Loucy (cell line): Measurements from ENCODE around the gene KIF17.

ENCODE experiments used
- H2AFZ ChIP-seq: fragments of 200-600 bp; sonication (generic); 2 replicates; pipeline ENCODE4 v1.6.0; 2016; ENCODE audit warnings: antibody characterized with exemption, mild to moderate bottlenecking, low read length, moderate library complexity
- H3F3A ChIP-seq: fragments of 200-600 bp; 2 replicates; pipeline ENCODE4 v1.6.0; 2016; ENCODE audit warnings: antibody characterized with exemption, low read depth, mild to moderate bottlenecking
- H3K27me3 ChIP-seq: fragments of 200-600 bp; sonication (generic); 2 replicates; pipeline ENCODE4 v1.6.1; 2014; ENCODE audit warnings: low read length, mild to moderate bottlenecking; ENCODE audit not compliant: insufficient read depth, poor library complexity, severe bottlenecking
- H3K36me3 ChIP-seq: fragments of 200-600 bp; sonication (generic); 2 replicates; pipeline ENCODE4 v1.6.1; 2016; ENCODE audit warnings: low read length; ENCODE audit not compliant: insufficient read depth
- H3K4me1 ChIP-seq: fragments of 200-600 bp; sonication (generic); 2 replicates; pipeline ENCODE4 v1.5.1; 2014; ENCODE audit warnings: low read length, mild to moderate bottlenecking; ENCODE audit not compliant: insufficient read depth, poor library complexity, severe bottlenecking
- H3K4me2 ChIP-seq: fragments of 200-600 bp; sonication (generic); 2 replicates; pipeline ENCODE4 v1.6.0; 2014; ENCODE audit warnings: antibody characterized with exemption, low read length, low read depth, mild to moderate bottlenecking; ENCODE audit not compliant: poor library complexity, severe bottlenecking
- H3K4me3 ChIP-seq: fragments of 200-600 bp; sonication (generic); 2 replicates; pipeline ENCODE4 v1.5.1; 2014; ENCODE audit warnings: low read length, mild to moderate bottlenecking, mixed read lengths; ENCODE audit not compliant: poor library complexity, severe bottlenecking
- H3K79me2 ChIP-seq: fragments of 200-600 bp; sonication (generic); 2 replicates; pipeline ENCODE4 v1.6.1; 2014; ENCODE audit warnings: low read length; ENCODE audit not compliant: insufficient read depth
- H3K9ac ChIP-seq: fragments of 200-600 bp; sonication (generic); 2 replicates; pipeline ENCODE4 v1.6.0; 2014; ENCODE audit warnings: mild to moderate bottlenecking, low read depth, low read length, moderate library complexity; ENCODE audit not compliant: poor library complexity, severe bottlenecking
- H3K9me2 ChIP-seq: fragments of 200-600 bp; sonication (generic); replicated peaks from 2 replicates; pipeline ENCODE4 v1.6.1; 2016; ENCODE audit warnings: low read depth, low read length, mixed read lengths
- H3K9me3 ChIP-seq: fragments of 200-600 bp; sonication (generic); 2 replicates; pipeline ENCODE4 v1.6.1; 2014; ENCODE audit warnings: mild to moderate bottlenecking, antibody characterized with exemption, low read length, low read depth; ENCODE audit not compliant: insufficient read depth
- H4K20me1 ChIP-seq: fragments of 200-600 bp; sonication (generic); 2 replicates; pipeline ENCODE4 v1.6.0; 2014; ENCODE audit warnings: antibody characterized with exemption, low read length, mild to moderate bottlenecking; ENCODE audit not compliant: insufficient read depth, poor library complexity, severe bottlenecking
- CTCF ChIP-seq: fragments of 200-600 bp; sonication (generic); conservative IDR thresholded peaks from 2 replicates; pipeline ENCODE4 v1.5.1; 2014; ENCODE audit warnings: mild to moderate bottlenecking, antibody characterized with exemption, low read length
- EZH2phosphoT487 ChIP-seq: fragments of 200-600 bp; IDR thresholded peaks from 2 replicates; pipeline ENCODE4 v1.6.1; 2018; ENCODE audit warnings: antibody characterized with exemption, mild to moderate bottlenecking, moderate library complexity, borderline replicate concordance

Gene KIF17

GRCh38 chr1:20742671-20743070 lies 24.9 kb upstream of the KIF17 start:
- Histone ChIP-seq H2AFZ (no peak overlapping the region), H3K79me2 (no peaks in the 10 kb centered on the region), H3K9me2 (no peaks in the 10 kb centered on the region), H3F3A (no peaks in the 10 kb centered on the region), H3K9me3 (no peaks in the 10 kb centered on the region), H3K4me2 (no peak overlapping the region), H3K9ac (no peak overlapping the region), H3K4me3 (no peak overlapping the region), H3K27me3 (no peaks in the 10 kb centered on the region), H4K20me1 (peaks cover 8% of the 10 kb centered on the region), H3K4me1 (no peaks in the 10 kb centered on the region), H3K36me3 (peaks cover 94% of the 10 kb centered on the region)
- TF ChIP-seq CTCF: no peak
- no peak for TF ChIP-seq EZH2phosphoT487

- Histone ChIP-seq H3K79me2 (no peaks in the 10 kb centered on the region), H3K4me3 (no peak overlapping the region), H3K36me3 (peaks cover 78% of the 10 kb centered on the region), H3K9me2 (no peaks in the 10 kb centered on the region), H3K4me1 (no peaks in the 10 kb centered on the region), H3K4me2 (no peak overlapping the region), H4K20me1 (peaks cover 8% of the 10 kb centered on the region), H3K9ac (no peak overlapping the region), H3F3A (no peaks in the 10 kb centered on the region), H3K27me3 (no peaks in the 10 kb centered on the region), H3K9me3 (no peaks in the 10 kb centered on the region), H2AFZ (no peak overlapping the region)
- TF ChIP-seq CTCF (no peak), EZH2phosphoT487 (no peak)
Measured at GRCh38 chr1:20740781-20741180, 23.0 kb upstream of the KIF17 start.

- Histone ChIP-seq H3K4me3 (no peak overlapping the region), H2AFZ (no peak overlapping the region), H3K9ac (no peak overlapping the region), H3K79me2 (no peaks in the 10 kb centered on the region), H3K27me3 (no peaks in the 10 kb centered on the region), H3K9me3 (no peaks in the 10 kb centered on the region), H4K20me1 (peaks cover 4% of the 10 kb centered on the region), H3K4me2 (no peak overlapping the region), H3F3A (no peaks in the 10 kb centered on the region), H3K36me3 (peaks cover 62% of the 10 kb centered on the region), H3K9me2 (no peaks in the 10 kb centered on the region), H3K4me1 (no peaks in the 10 kb centered on the region)
- TF ChIP-seq CTCF: no peak
- no peak for TF ChIP-seq EZH2phosphoT487
Measured at GRCh38 chr1:20739225-20739624, 21.4 kb upstream of the KIF17 start.
